SU-DHL-6 (cell line): ENCODE data around the gene CTTNBP2NL.

Experiments used
- H2AFZ ChIP-seq: fragments of 200-600 bp; sonication (generic); 2 replicates; pipeline ENCODE4 v1.6.1; 2014; ENCODE audit warnings: low read depth, mild to moderate bottlenecking, moderate library complexity, mixed read lengths, antibody characterized with exemption, low read length; ENCODE audit not compliant: severe bottlenecking
- H3F3A ChIP-seq: fragments of 200-600 bp; shearing (Covaris generic); 2 replicates; pipeline ENCODE4 v1.6.0; 2016; ENCODE audit warnings: antibody characterized with exemption, mild to moderate bottlenecking; ENCODE audit not compliant: insufficient read depth
- H3K27ac ChIP-seq: fragments of 200-600 bp; sonication (generic); 2 replicates; pipeline ENCODE4 v1.5.1; 2016; ENCODE audit warnings: low read depth, mild to moderate bottlenecking, low read length, moderate library complexity, mixed read lengths
- H3K27me3 ChIP-seq: fragments of 200-600 bp; sonication (generic), shearing (Covaris generic); 2 replicates; pipeline ENCODE4 v1.6.0; 2014; ENCODE audit warnings: mild to moderate bottlenecking, low read length
- H3K36me3 ChIP-seq: fragments of 200-600 bp; sonication (generic); 2 replicates; pipeline ENCODE4 v1.6.1; 2014; ENCODE audit warnings: mild to moderate bottlenecking, low read length, mixed read lengths
- H3K4me2 ChIP-seq: fragments of 300-600, 200-600 bp; shearing (Covaris generic), sonication (generic); 2 replicates; pipeline ENCODE4 v1.6.0; 2014; ENCODE audit warnings: low read length, low read depth, mild to moderate bottlenecking; ENCODE audit not compliant: poor library complexity, severe bottlenecking
- H3K4me3 ChIP-seq: fragments of 200-600 bp; sonication (generic); 2 replicates; pipeline ENCODE4 v1.5.1; 2014; ENCODE audit warnings: antibody characterized with exemption, low read length, mild to moderate bottlenecking, mixed read lengths; ENCODE audit not compliant: insufficient read depth, poor library complexity, severe bottlenecking
- H3K79me2 ChIP-seq: fragments of 200-600 bp; sonication (generic); 2 replicates; pipeline ENCODE4 v1.6.1; 2014; ENCODE audit warnings: mild to moderate bottlenecking, low read length, moderate library complexity; ENCODE audit not compliant: insufficient read depth
- H3K9ac ChIP-seq: fragments of 200-600 bp; sonication (generic); 2 replicates; pipeline ENCODE4 v1.7.0; 2014; ENCODE audit warnings: mild to moderate bottlenecking, low read length
- H3K9me2 ChIP-seq: fragments of 200-600 bp; sonication (generic); replicated peaks from 2 replicates; pipeline ENCODE4 v1.6.1; 2014; ENCODE audit warnings: low read length; ENCODE audit not compliant: insufficient read depth
- H3K9me3 ChIP-seq: fragments of 200-600 bp; sonication (generic); 2 replicates; pipeline ENCODE4 v1.6.1; 2014; ENCODE audit warnings: low read length, mixed read lengths; ENCODE audit not compliant: insufficient read depth
- H4K20me1 ChIP-seq: fragments of 200-600 bp; sonication (generic); 2 replicates; pipeline ENCODE4 v1.6.1; 2014; ENCODE audit warnings: low read depth, mild to moderate bottlenecking, antibody characterized with exemption, low read length, moderate library complexity, mixed read lengths
- EZH2phosphoT487 ChIP-seq: fragments of 200-600 bp; sonication (generic), shearing (Covaris generic); conservative IDR thresholded peaks from 2 replicates; pipeline ENCODE4 v1.6.1; 2018; ENCODE audit warnings: mild to moderate bottlenecking, antibody characterized with exemption, low read length, moderate library complexity, mixed read lengths
- TF ChIP-seq, protein P1 (sequence below): fragments of 200-600 bp; sonication (generic); IDR thresholded peaks from one replicate; pipeline ENCODE4 v1.5.1; 2017; ENCODE audit warnings: antibody characterized with exemption, mild to moderate bottlenecking, low read length, moderate library complexity; ENCODE audit not compliant: insufficient read depth, poor library complexity, severe bottlenecking

CTTNBP2NL gene

DNA sequence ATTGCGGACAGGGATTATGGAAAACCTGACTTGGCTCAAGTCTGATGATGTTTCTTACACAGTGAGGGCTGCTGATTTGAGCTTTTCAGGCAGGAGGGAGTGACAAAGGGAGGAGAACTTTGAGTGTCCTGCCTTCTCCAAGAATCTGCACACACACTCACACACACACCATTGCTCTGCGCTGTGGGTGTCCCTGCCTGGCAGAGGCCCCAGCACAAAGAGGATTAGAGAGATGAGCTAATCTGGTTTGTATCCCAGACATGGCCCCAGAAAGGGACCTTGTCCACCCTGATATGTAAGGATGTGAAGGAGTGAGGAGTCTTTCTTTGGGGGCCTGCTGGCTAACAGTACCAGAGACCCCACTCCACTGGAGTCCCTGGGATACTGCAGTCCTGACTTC is 106.8 kb downstream of the CTTNBP2NL start:
- H4K20me1 ChIP-seq, result no peaks in the 10 kb centered on the region
- H3K27me3 ChIP-seq, result no peaks in the 10 kb centered on the region
- no peaks in the 10 kb centered on the region for H3K9me3 ChIP-seq
- H3K4me3 ChIP-seq, result no peak overlapping the region
- no peak for TF ChIP-seq EZH2phosphoT487
- TF ChIP-seq, protein P1, sequence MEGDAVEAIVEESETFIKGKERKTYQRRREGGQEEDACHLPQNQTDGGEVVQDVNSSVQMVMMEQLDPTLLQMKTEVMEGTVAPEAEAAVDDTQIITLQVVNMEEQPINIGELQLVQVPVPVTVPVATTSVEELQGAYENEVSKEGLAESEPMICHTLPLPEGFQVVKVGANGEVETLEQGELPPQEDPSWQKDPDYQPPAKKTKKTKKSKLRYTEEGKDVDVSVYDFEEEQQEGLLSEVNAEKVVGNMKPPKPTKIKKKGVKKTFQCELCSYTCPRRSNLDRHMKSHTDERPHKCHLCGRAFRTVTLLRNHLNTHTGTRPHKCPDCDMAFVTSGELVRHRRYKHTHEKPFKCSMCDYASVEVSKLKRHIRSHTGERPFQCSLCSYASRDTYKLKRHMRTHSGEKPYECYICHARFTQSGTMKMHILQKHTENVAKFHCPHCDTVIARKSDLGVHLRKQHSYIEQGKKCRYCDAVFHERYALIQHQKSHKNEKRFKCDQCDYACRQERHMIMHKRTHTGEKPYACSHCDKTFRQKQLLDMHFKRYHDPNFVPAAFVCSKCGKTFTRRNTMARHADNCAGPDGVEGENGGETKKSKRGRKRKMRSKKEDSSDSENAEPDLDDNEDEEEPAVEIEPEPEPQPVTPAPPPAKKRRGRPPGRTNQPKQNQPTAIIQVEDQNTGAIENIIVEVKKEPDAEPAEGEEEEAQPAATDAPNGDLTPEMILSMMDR, result no peak
- no peak overlapping the region for H3K9ac ChIP-seq
- no peaks in the 10 kb centered on the region for H3K9me2 ChIP-seq
- H3K36me3 ChIP-seq, result no peaks in the 10 kb centered on the region
- H3K27ac ChIP-seq, result no peak overlapping the region
- H2AFZ ChIP-seq, result no peak overlapping the region
- no peaks in the 10 kb centered on the region for H3K79me2 ChIP-seq
- no peak overlapping the region for H3K4me2 ChIP-seq
- no peaks in the 10 kb centered on the region for H3F3A ChIP-seq

DNA sequence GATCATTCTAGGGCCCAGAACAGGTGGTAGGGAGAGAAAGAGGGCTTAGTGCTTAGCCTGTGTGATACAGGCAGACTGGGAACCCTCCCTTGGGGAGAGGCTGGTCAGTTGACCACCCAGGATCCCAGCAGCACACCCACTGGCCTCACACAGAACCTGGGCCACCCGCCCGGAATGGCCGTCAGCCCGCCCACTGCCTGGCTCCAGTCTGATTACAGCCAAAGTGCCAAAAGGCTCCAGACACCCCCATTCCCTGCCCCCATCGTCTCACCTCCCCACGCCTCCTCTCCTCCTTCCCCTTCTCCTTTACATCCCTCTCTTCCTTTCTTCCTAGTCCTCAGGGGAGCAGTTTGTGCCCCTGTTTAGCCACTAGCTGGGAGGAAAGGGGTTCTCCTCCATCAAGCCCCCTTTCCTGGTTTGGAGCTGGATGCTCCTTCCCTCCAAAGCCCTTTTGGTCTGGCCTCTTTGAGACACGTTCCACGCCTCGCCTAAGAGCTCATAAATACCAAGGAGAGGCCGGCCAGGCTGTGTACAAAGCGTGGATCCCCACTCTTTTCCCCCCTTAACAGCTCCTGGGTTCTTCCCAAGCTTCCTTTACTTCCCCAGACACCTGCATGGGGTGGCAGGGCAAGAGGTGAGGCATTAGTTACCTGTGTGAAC is 108.1 kb downstream of the CTTNBP2NL start:
- no peaks in the 10 kb centered on the region for H3F3A ChIP-seq
- H3K9me2 ChIP-seq, result no peaks in the 10 kb centered on the region
- TF ChIP-seq EZH2phosphoT487, result no peak
- TF ChIP-seq, protein P1, result no peak
- H3K9ac ChIP-seq, result no peak overlapping the region
- no peaks in the 10 kb centered on the region for H3K9me3 ChIP-seq
- no peaks in the 10 kb centered on the region for H4K20me1 ChIP-seq
- no peak overlapping the region for H3K27ac ChIP-seq
- no peak overlapping the region for H3K4me2 ChIP-seq
- H3K27me3 ChIP-seq, result no peaks in the 10 kb centered on the region
- H2AFZ ChIP-seq, result no peak overlapping the region
- H3K4me3 ChIP-seq, result no peak overlapping the region
- no peaks in the 10 kb centered on the region for H3K79me2 ChIP-seq
- no peaks in the 10 kb centered on the region for H3K36me3 ChIP-seq

DNA sequence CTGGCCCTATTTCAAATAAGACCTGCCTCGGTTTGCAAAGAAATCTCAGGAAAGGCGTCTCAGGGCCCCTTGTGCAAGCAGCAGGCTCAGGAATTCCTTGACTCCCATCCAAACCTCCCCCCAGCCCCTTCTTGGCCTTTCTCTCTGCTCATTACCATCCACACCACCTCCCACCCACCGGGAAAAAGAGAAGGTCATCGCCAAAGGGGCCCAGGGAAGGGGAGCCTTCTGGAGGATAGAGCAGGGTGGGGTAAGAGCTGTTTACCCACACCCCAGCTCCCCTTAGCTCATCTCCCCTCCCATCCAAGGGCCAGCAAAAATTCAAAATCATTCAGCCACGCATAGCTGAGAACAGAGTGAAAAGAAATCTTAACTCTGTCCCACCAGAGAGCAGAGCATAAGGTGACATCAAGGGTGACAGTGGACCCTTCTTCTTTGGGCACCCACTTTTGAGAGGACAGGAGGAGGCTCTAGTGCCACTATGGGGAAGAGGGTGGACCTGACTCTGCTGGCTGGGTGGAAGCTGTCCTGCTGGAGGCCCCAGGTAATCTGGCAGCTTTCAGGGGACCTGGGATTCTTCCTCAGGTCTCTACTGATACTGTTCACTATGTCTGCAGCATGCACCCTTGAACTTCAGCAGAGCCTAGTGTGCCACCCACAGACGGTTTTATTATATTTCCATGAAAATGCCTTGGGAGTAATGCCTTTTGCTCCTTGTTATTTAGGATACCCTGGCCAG is 108.8 kb downstream of the CTTNBP2NL start:
- Histone ChIP-seq H4K20me1 (no peaks in the 10 kb centered on the region), H3K9me2 (no peaks in the 10 kb centered on the region), H3K79me2 (no peaks in the 10 kb centered on the region), H3K9ac (no peak overlapping the region), H3K9me3 (no peaks in the 10 kb centered on the region), H2AFZ (no peak overlapping the region), H3K27ac (no peak overlapping the region), H3F3A (no peaks in the 10 kb centered on the region), H3K4me3 (no peak overlapping the region), H3K4me2 (no peak overlapping the region), H3K36me3 (no peaks in the 10 kb centered on the region), H3K27me3 (no peaks in the 10 kb centered on the region)
- no peak for TF ChIP-seq EZH2phosphoT487

DNA sequence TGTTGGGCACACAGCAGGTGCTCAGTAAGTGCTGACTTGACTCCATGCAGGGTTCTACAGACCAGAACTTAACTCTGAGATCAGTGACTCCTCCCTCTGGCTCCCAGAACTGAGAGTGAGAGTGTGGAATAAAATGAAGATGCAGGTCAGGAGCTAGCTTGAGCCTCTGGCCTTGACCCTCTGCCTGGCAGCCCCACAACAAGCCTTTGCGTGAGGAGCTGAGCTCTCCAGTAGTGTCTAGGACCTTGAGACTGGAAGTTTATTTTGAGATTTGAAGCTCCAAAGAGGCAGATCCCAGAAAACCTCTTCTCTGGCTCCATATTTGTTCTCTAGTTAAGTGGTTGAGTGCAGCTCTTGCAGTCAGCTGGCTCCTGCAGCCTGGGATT is 109.4 kb downstream of the CTTNBP2NL start:
- Histone ChIP-seq H3K9ac (no peak overlapping the region), H3K4me2 (no peak overlapping the region), H3F3A (no peaks in the 10 kb centered on the region), H3K4me3 (no peak overlapping the region), H3K36me3 (no peaks in the 10 kb centered on the region), H4K20me1 (no peaks in the 10 kb centered on the region), H3K9me3 (no peaks in the 10 kb centered on the region), H3K79me2 (no peaks in the 10 kb centered on the region), H3K27ac (no peak overlapping the region), H3K27me3 (no peaks in the 10 kb centered on the region), H2AFZ (no peak overlapping the region), H3K9me2 (no peaks in the 10 kb centered on the region)
- TF ChIP-seq, protein P1, result no peak
- no peak for TF ChIP-seq EZH2phosphoT487
